Parathyroid adenoma (tissue), 2 donors: ENCODE measurements around the gene AKR1C2.
A peak's percentile ranks its signal among the peaks of the same experiment; 100 is the strongest.
"Not testable (repeated sequence)": the region's sequence is repeated elsewhere in the genome, so short reads cannot be mapped to it uniquely, and the experiment has no call there.

ENCODE experiments used
- H2AFZ ChIP-seq: fragments of 300-600 bp; sonication (generic); one replicate; pipeline ENCODE4 v1.7.0; 2017; ENCODE audit warnings: antibody characterized with exemption, mild to moderate bottlenecking
- H3K27ac ChIP-seq: fragments of 300-600 bp; sonication (generic); one replicate; pipeline ENCODE4 v1.7.0; 2017
- H3K27me3 ChIP-seq: fragments of 300-600 bp; sonication (generic); one replicate; pipeline ENCODE4 v1.7.0; 2017; ENCODE audit warnings: low read length; ENCODE audit not compliant: control insufficient read depth, insufficient read depth
- H3K36me3 ChIP-seq: fragments of 300-600 bp; sonication (generic); one replicate; pipeline ENCODE4 v1.7.0; 2017; ENCODE audit warnings: low read length; ENCODE audit not compliant: control insufficient read depth, insufficient read depth
- H3K4me1 ChIP-seq: fragments of 300-600 bp; sonication (generic); one replicate; pipeline ENCODE4 v1.7.0; 2017; ENCODE audit warnings: control low read depth
- H3K4me2 ChIP-seq: fragments of 300-600 bp; sonication (generic); one replicate; pipeline ENCODE4 v1.7.0; 2017; ENCODE audit warnings: low read length
- H3K4me3 ChIP-seq: fragments of 300-600 bp; sonication (generic); one replicate; pipeline ENCODE4 v1.7.0; 2017; ENCODE audit warnings: low read depth, low read length
- H3K79me2 ChIP-seq: fragments of 300-600 bp; sonication (generic); one replicate; pipeline ENCODE4 v1.7.0; 2017; ENCODE audit warnings: control low read depth
- H3K9ac ChIP-seq: fragments of 300-600 bp; sonication (generic); one replicate; pipeline ENCODE4 v1.7.0; 2017; ENCODE audit warnings: mild to moderate bottlenecking
- H3K9me3 ChIP-seq: fragments of 300-600 bp; sonication (generic); one replicate; pipeline ENCODE4 v1.7.0; 2017; ENCODE audit warnings: low read length; ENCODE audit not compliant: control insufficient read depth
- CTCF ChIP-seq: fragments of 300-600 bp; sonication (generic); IDR thresholded peaks from one replicate; pipeline ENCODE4 v1.7.0; 2017; ENCODE audit warnings: antibody characterized with exemption, mild to moderate bottlenecking
- donor health status: primary hyperparathyroidism.

AKR1C2 gene

GRCh38 chr10:5023177-5023805, 19.6 kb upstream of the AKR1C2 start:
- Histone ChIP-seq H3K9ac (no peak overlapping the region), H3K27me3 (no peaks in the 10 kb centered on the region), H3K27ac (no peak overlapping the region), H3K4me1 (no peaks in the 10 kb centered on the region), H2AFZ (no peak overlapping the region), H3K9me3 (no peaks in the 10 kb centered on the region), H3K36me3 (no peaks in the 10 kb centered on the region), H3K79me2 (no peaks in the 10 kb centered on the region), H3K4me2 (no peak overlapping the region), H3K4me3 (no peak overlapping the region)
- no peak for TF ChIP-seq CTCF

GRCh38 chr10:5021624-5022290, 18.1 kb upstream of the AKR1C2 start:
- H3K36me3 ChIP-seq, H3K27ac ChIP-seq, H2AFZ ChIP-seq, H3K9me3 ChIP-seq, H3K79me2 ChIP-seq, H3K4me2 ChIP-seq, H3K4me3 ChIP-seq, H3K9ac ChIP-seq, H3K27me3 ChIP-seq, H3K4me1 ChIP-seq: not testable (repeated sequence)

GRCh38 chr10:5019770-5020612, 16.3 kb upstream of the AKR1C2 start:
- H3K4me3 ChIP-seq, H3K27me3 ChIP-seq, H3K27ac ChIP-seq, H3K79me2 ChIP-seq, H3K4me1 ChIP-seq, H3K4me2 ChIP-seq, H2AFZ ChIP-seq, H3K9ac ChIP-seq, H3K36me3 ChIP-seq, H3K9me3 ChIP-seq: not testable (repeated sequence)

- H3K27me3 ChIP-seq, H3K4me3 ChIP-seq, H3K9me3 ChIP-seq, H3K4me1 ChIP-seq, H3K27ac ChIP-seq, H3K79me2 ChIP-seq, H3K4me2 ChIP-seq, H2AFZ ChIP-seq, H3K36me3 ChIP-seq, H3K9ac ChIP-seq: not testable (repeated sequence)
- peak; percentile 16 for TF ChIP-seq CTCF
Measured at GRCh38 chr10:5018671-5019277, 15.1 kb upstream of the AKR1C2 start.

GRCh38 chr10:5018134-5018533, 14.5 kb upstream of the AKR1C2 start:
- no peak for TF ChIP-seq CTCF
- Histone ChIP-seq H3K4me1 (no peaks in the 10 kb centered on the region), H3K27ac (no peak overlapping the region), H2AFZ (no peak overlapping the region), H3K9ac (no peak overlapping the region), H3K27me3 (no peaks in the 10 kb centered on the region), H3K4me3 (no peak overlapping the region), H3K36me3 (no peaks in the 10 kb centered on the region), H3K4me2 (no peak overlapping the region), H3K79me2 (no peaks in the 10 kb centered on the region), H3K9me3 (no peaks in the 10 kb centered on the region)
